D721Med (cell line): ENCODE results near the gene RBM24.

Source experiments
- DNase-seq: peaks from one replicate; pipeline ENCODE4 v3.0.0; 2011; ENCODE audit warnings: low spot score; ENCODE audit not compliant: insufficient read length
- FAIRE-seq: peaks from 2 replicates; lab custom pipeline; 2011; peaks lifted over from hg19 to GRCh38; lab: Jason Lieb, UNC
- CTCF ChIP-seq: IDR thresholded peaks from 2 replicates; pipeline ENCODE4 v1.5.1; 2012; ENCODE audit warnings: mild to moderate bottlenecking, control low read depth; ENCODE audit not compliant: insufficient read depth; ENCODE audit errors: missing control alignments

RBM24 gene

GRCh38 chr6:17251953-17252352 is 29.2 kb upstream of the RBM24 start:
- no peak for TF ChIP-seq CTCF
- DNase-seq, result no peak
- no peak for FAIRE-seq

- no peak for TF ChIP-seq CTCF
- FAIRE-seq (no peak), DNase-seq (no peak)
Observed at GRCh38 chr6:17258749-17259148, 22.4 kb upstream of the RBM24 start.

GRCh38 chr6:17265570-17265969 is 15.6 kb upstream of the RBM24 start:
- no peak for TF ChIP-seq CTCF
- FAIRE-seq (no peak), DNase-seq (no peak)

- FAIRE-seq, result no peak
- no peak for TF ChIP-seq CTCF
- no peak for DNase-seq
Observed at GRCh38 chr6:17267566-17267965, 13.6 kb upstream of the RBM24 start.

- FAIRE-seq, result no peak
- no peak for TF ChIP-seq CTCF
- DNase-seq, result no peak
Observed at GRCh38 chr6:17268114-17268513, 13.0 kb upstream of the RBM24 start.

- DNase-seq (no peak), FAIRE-seq (no peak)
- TF ChIP-seq CTCF, result no peak
Observed at GRCh38 chr6:17269840-17270239, 11.3 kb upstream of the RBM24 start.

- TF ChIP-seq CTCF, result no peak
- FAIRE-seq, result no peak
- DNase-seq, result no peak
Observed at GRCh38 chr6:17271628-17272027, 9.5 kb upstream of the RBM24 start.
